ENCODE results near the gene ADCK2.

The ADCK2 gene

DNA sequence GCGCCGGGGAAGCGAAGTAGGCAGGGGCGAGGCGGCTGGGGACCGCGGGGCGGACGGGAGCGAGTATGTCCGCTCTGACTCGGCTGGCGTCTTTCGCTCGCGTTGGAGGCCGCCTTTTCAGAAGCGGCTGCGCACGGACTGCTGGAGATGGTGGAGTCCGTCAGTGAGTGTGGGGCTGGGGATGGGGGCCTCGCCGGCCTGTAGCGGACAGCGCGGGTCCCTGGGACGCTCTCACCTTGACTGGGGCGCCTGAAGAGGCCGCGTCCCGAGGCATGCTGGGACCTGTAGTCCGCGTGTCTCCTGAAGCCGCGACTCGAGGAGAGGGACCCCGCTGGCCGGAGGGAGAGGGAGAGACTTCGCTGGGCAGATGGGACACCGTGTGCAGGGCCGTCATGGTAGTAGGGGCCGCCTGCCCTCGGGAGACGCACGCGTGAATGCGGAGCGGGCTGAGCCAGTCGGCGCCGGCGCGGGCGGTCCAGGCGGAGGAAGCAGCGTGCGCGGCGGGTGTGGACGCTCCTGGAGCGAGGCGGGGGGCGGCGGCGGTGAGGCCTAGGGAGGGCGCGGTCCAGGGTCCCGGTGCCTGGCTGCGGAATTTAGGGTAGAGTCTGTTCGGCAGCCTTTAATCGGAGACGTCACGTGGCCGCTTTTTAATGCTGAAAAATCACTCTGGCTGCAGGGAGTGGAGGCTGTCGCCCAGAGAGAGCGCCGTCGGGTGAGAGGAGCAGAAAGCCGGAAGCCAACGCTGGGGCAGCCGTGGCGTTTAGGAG lies 24.1 kb downstream of the ADCK2 start, which contains the start of gene NDUFB2:
Gene NDUFB2 (plus strand): TSS at position 29 of the 767 bp plus-strand sequence. CDS start 37 bp downstream, at position 66.
- TF ChIP-seq EZH2phosphoT487 (IDR thresholded peaks at IDR 0.05; ENCODE audit: borderline replicate concordance) = no peak
- TF ChIP-seq CTCF (conservative IDR thresholded peaks at IDR 0.05; ENCODE audit: low read length) = no peak
- peak within 1 kb of the TSS; percentile 77 for H3K4me3 ChIP-seq (ENCODE audit: low read length, poor library complexity, severe bottlenecking)
- no peaks in the 10 kb centered on the region for H3K9me2 ChIP-seq (replicated peaks; ENCODE audit: low read depth, low read length)
- peak within 1 kb of the TSS; percentile 69 for H3K9ac ChIP-seq (ENCODE audit: low read depth, low read length, poor library complexity, severe bottlenecking)
- H3K27me3 ChIP-seq (ENCODE audit: insufficient read depth, low read length, poor library complexity, severe bottlenecking) = no peaks in the 10 kb centered on the region
- peak within 1 kb of the TSS; percentile 95 for H3K4me2 ChIP-seq (ENCODE audit: low read depth, low read length, poor library complexity, severe bottlenecking)
- peaks cover 44% of the 10 kb centered on the region for H3K79me2 ChIP-seq (ENCODE audit: insufficient read depth, low read length)
- H4K20me1 ChIP-seq (ENCODE audit: insufficient read depth, low read length, poor library complexity, severe bottlenecking) = peaks cover 26% of the 10 kb centered on the region
- H3F3A ChIP-seq (ENCODE audit: low read depth) = no peaks in the 10 kb centered on the region
- peaks cover 30% of the 10 kb centered on the region for H3K4me1 ChIP-seq (ENCODE audit: insufficient read depth, low read length, poor library complexity, severe bottlenecking)
- peak within 1 kb of the TSS; percentile 91 for H2AFZ ChIP-seq (ENCODE audit: low read length)
- peaks cover 17% of the 10 kb centered on the region; the same call in 1 of the 2 replicates for H3K36me3 ChIP-seq (ENCODE audit: insufficient read depth, low read length)
- no peaks in the 10 kb centered on the region for H3K9me3 ChIP-seq (ENCODE audit: insufficient read depth, low read depth, low read length)

- H3K79me2 ChIP-seq (ENCODE audit: insufficient read depth, low read length) = peaks cover 44% of the 10 kb centered on the region
- peak overlapping the region; percentile 91 for H2AFZ ChIP-seq (ENCODE audit: low read length)
- peaks cover 12% of the 10 kb centered on the region; the same call in 1 of the 2 replicates for H3K36me3 ChIP-seq (ENCODE audit: insufficient read depth, low read length)
- H3F3A ChIP-seq (ENCODE audit: low read depth) = no peaks in the 10 kb centered on the region
- peak overlapping the region; percentile 77 for H3K4me3 ChIP-seq (ENCODE audit: low read length, poor library complexity, severe bottlenecking)
- H3K9ac ChIP-seq (ENCODE audit: low read depth, low read length, poor library complexity, severe bottlenecking) = peak overlapping the region; percentile 69
- no peaks in the 10 kb centered on the region for H3K9me2 ChIP-seq (replicated peaks; ENCODE audit: low read depth, low read length)
- no peaks in the 10 kb centered on the region for H3K27me3 ChIP-seq (ENCODE audit: insufficient read depth, low read length, poor library complexity, severe bottlenecking)
- TF ChIP-seq CTCF (conservative IDR thresholded peaks at IDR 0.05; ENCODE audit: low read length) (no peak), EZH2phosphoT487 (IDR thresholded peaks at IDR 0.05; ENCODE audit: borderline replicate concordance) (no peak)
- no peaks in the 10 kb centered on the region for H3K9me3 ChIP-seq (ENCODE audit: insufficient read depth, low read depth, low read length)
- H3K4me2 ChIP-seq (ENCODE audit: low read depth, low read length, poor library complexity, severe bottlenecking) = peak overlapping the region; percentile 95
- peaks cover 30% of the 10 kb centered on the region for H3K4me1 ChIP-seq (ENCODE audit: insufficient read depth, low read length, poor library complexity, severe bottlenecking)
- H4K20me1 ChIP-seq (ENCODE audit: insufficient read depth, low read length, poor library complexity, severe bottlenecking) = peaks cover 26% of the 10 kb centered on the region
Measured at GRCh38 chr7:140697447-140698143, 24.9 kb downstream of the ADCK2 start.

DNA sequence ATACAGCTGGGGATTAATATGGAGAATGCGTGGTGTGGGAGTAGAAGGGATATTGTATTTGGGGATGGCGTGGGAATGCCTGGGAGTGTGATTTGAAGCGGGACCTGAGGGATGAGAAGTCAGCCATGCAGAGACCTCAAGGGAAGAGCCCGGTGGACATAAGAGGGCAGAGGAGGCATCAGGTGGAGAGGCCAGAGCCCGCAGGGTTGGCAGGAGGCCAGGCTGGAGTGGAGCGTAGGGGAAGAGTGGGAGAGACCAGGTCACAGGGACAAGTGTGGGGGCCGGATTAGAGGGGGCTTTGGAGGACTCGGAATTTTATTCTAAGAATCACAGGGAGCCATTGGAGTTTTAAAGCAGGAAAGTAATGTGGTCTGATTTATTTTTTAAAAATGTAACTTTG lies 25.7 kb downstream of the ADCK2 start:
- H3K4me3 ChIP-seq (ENCODE audit: low read length, poor library complexity, severe bottlenecking) = peak overlapping the region; percentile 77

More for the DNA sequence above, 25.7 kb downstream of the ADCK2 start:
- Histone ChIP-seq H3K9me3 (ENCODE audit: insufficient read depth, low read depth, low read length) (no peaks in the 10 kb centered on the region), H3K36me3 (ENCODE audit: insufficient read depth, low read length) (peaks cover 10% of the 10 kb centered on the region; the same call in 1 of the 2 replicates), H3K4me2 (ENCODE audit: low read depth, low read length, poor library complexity, severe bottlenecking) (peak overlapping the region; percentile 95), H3K79me2 (ENCODE audit: insufficient read depth, low read length) (peaks cover 44% of the 10 kb centered on the region), H3K9ac (ENCODE audit: low read depth, low read length, poor library complexity, severe bottlenecking) (peak overlapping the region; percentile 69), H3K4me1 (ENCODE audit: insufficient read depth, low read length, poor library complexity, severe bottlenecking) (peaks cover 30% of the 10 kb centered on the region), H4K20me1 (ENCODE audit: insufficient read depth, low read length, poor library complexity, severe bottlenecking) (peaks cover 26% of the 10 kb centered on the region), H3K27me3 (ENCODE audit: insufficient read depth, low read length, poor library complexity, severe bottlenecking) (no peaks in the 10 kb centered on the region), H3K9me2 (replicated peaks; ENCODE audit: low read depth, low read length) (no peaks in the 10 kb centered on the region), H3F3A (ENCODE audit: low read depth) (no peaks in the 10 kb centered on the region), H2AFZ (ENCODE audit: low read length) (no peak overlapping the region)
- TF ChIP-seq CTCF (conservative IDR thresholded peaks at IDR 0.05; ENCODE audit: low read length) (no peak), EZH2phosphoT487 (IDR thresholded peaks at IDR 0.05; ENCODE audit: borderline replicate concordance) (no peak)

Measured in Loucy (cell line).